GM21381 (cell line): ENCODE results near the gene MAPT.
"Not testable (repeated sequence)": the region's sequence is repeated elsewhere in the genome, so short reads cannot be mapped to it uniquely, and the experiment has no call there.

Experiments
- ATAC-seq: cut with Tn5 transposase; IDR thresholded peaks from one replicate; pipeline ENCODE4 v1.9.1; 2021; ENCODE audit warnings: mild to moderate bottlenecking, moderate library complexity; ENCODE audit not compliant: unreplicated experiment

MAPT gene

DNA sequence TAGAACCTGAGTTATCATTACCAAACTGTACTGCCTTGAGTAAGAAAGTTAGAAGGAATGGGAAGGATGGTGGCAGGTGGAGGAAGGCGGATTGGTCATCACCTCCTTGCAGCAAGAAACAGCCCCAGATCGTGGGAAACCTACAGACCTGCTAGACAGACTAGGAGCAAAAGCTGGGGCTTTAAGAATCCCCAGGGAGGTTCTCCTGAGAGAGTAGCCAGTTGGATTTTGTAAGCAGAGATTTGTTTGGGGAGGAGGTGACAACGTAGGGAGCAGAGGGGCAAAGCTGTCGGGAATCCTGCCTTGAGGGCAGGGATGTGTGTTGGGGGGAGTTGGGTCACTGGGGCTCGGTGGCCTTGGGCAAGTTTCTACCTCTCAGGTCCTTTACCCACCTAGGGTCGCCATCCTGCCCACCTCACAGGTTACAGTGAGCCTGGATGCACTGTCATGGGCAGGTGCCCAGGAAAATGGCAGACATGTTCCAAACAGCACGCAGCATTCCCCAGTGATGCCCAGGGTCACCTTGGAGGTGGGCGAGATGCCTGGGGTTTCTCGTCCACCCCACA is 55.5 kb downstream of the MAPT start:
- no peak for ATAC-seq

DNA sequence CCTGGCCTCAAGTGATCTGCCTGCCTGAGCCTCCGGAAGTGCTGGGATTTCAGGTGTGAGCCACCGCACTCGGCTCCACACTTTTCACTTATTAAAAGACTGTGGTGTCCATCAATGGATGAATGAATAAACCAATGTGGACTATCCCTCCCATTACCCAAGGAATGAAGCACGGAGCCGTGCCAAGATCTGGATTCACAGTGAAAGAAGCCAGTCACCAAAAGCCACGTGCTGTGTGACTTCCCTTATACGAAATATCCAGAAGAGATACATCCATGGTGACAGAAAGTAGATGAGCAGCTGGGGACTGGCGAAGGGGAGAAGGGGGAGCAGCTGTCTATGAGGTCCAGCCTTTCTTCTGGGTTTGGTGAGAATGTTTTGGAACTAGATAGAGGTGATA is 56.5 kb downstream of the MAPT start:
- no peak for ATAC-seq

DNA sequence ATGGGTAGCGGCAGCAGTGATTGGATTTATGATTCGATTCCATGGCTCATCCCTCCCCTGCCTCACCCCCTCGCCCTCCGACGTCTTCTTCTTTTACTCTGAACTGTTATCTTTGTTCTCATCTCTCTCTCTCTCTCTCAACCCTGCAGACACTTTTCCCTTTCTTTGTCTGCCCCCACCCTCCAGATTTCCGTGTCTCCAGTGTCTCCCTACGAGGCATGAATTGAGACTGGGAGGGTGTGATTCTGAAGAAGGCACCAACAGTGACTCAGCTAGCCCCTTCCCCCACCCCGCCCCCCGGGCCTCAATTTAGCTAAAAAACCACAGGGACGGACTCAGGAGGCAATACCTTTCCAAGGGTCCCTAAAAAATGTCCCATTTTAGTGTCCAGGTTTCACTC is 57.0 kb downstream of the MAPT start:
- ATAC-seq = no peak

DNA sequence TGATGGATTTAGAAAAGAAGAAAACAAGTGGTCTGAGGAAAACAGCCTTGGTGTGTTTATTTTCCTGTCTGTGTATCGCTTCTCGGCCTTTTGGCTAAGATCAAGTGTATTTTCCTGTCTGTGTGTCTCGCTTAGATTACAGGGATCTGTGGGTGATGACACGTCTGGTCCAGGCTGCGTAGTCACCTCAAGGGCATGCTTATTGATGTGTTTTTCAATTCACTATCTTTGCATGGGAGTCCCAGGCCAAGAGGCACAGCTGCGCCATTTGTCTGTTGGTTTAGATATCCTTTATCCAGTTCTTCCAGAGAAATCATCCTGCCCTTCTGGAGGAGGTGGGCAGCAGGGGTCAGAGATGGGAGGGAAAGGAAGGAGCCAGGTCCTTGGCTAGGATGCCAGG is 57.6 kb downstream of the MAPT start:
- no peak for ATAC-seq

DNA sequence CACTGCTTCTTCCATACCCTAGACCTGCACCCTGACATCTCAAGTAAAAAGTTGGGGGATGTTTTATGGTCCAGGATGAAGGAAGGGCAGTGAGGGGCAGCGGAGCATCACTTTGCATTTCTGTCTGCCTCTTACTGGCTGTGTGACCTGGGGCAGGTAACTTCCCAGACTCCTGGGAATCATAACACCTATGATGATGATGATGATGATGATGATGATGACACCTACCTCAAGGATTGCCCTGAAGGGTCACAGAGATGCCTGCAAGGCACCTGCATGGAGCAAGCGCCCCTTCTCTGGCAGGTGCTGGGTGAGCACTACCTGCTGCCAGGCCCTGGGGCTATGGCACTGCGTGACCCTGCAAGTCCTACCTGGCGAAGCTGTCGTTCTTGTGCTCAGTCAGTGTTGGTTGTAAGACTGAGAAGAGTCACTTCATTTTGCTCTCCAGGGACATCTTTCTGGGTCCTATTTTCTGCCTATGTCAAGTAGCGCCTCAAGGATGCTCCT is 58.5 kb downstream of the MAPT start:
- no peak for ATAC-seq

DNA sequence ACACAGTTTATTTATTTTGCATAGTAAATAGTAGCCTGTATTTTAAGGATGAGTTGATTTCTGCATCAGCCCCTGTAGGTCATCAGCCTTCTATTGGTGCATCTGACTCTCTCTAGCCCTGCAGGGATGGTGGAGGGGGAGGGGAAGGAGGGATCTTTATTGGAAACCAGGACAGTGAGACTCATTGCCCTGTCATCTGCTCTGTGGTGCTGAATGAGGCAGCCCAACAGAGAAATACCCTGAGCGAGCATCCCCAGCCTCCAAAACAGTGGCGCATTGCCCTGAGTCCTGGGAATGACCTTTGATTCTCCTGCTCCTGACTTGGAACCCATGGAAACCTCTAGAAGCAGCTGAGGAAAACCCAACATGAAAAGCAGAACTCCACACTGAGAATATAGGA is 59.2 kb downstream of the MAPT start:
- no peak for ATAC-seq

DNA sequence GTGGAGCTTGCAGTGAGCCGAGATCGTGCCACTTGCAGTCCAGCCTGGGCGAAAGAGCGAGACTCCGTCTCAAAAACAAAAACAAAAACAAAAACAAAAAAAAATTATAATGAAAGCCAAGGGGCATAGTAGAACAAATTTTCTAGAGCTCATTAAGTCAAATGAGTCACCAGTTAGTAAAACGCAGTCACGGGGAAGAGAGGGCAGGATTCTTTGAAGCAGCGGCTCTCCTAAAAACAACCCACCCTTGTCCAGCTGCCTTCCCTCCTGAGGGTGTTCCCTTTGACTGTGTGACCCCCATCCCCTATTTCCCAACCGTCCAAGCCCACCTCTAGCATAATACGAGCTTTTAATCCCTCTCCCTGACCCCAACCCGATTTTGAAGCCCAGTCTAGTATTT is 60.6 kb downstream of the MAPT start:
- no peak for ATAC-seq

DNA sequence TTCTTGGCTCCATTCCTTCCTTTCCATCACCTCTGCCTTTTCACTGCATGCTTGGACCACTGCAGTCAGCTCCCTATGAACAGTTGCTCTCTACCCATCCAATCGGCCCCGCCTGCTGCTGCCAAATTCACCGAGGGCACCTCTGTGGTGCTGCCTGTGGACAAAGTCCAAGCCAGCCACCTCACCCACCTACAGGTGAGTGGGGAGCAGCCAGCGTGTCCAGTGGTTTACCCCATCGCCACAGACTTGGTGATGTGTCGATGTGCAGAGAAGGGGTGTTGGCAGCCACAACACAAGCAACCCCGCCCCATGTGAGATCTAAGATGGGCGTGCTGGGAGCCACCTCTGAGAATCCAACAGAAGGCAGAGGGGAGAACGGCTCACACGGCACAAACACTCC is 61.0 kb downstream of the MAPT start:
- ATAC-seq = no peak

DNA sequence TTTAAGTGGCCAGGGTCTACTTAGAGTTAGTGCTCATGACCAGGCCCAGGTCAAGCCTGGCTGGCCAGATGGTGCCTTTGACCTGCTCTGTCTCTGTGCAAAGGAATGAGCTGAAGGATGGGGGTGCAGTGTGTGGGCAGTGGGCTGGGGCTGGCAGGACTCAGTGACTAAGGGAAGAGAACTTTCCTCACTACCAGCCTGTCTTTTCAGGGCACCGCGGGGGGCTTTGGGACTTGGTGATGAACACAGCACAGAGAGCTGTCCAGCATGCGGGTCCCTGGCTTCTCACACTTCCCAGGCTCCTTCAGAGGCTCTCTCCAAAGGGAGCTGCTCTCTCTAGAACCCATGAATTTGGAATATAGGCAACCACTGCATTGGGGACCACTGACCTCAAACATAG is 61.7 kb downstream of the MAPT start:
- ATAC-seq = no peak

DNA sequence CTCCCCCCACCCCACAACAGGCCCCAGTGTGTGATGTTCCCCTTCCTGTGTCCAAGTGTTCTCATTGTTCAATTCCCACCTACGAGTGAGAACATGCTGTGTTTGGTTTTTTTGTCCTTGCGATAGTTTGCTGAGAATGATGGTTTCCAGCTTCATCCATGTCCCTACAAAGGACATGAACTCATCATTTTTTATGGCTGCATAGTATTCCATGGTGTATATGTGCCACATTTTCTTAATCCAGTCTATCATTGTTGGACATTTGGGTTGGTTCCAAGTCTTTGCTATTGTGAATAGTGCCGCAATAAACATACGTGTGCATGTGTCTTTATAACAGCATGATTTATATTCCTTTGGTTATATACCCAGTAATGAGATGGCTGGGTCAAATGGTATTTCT is 62.4 kb downstream of the MAPT start:
- ATAC-seq = not testable (repeated sequence)

DNA sequence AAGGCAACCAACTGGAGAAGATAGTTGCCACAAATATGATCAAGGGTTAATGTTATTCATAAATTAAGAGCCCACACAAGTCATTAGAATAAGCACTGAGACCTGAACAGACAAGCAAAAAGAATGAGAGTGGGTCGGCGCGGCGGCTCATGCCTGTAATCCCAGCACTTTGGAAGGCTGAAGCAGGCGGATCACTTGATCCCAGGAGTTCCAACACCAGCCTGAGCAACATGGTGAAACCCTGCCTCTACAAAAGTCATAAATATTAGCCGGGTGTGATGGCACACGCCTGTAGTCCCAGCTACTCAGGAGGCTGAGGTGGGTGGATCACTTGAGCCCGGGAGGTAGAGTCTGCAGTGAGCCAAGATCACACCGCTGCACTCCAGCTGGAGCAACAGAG is 64.0 kb downstream of the MAPT start:
- ATAC-seq = no peak

DNA sequence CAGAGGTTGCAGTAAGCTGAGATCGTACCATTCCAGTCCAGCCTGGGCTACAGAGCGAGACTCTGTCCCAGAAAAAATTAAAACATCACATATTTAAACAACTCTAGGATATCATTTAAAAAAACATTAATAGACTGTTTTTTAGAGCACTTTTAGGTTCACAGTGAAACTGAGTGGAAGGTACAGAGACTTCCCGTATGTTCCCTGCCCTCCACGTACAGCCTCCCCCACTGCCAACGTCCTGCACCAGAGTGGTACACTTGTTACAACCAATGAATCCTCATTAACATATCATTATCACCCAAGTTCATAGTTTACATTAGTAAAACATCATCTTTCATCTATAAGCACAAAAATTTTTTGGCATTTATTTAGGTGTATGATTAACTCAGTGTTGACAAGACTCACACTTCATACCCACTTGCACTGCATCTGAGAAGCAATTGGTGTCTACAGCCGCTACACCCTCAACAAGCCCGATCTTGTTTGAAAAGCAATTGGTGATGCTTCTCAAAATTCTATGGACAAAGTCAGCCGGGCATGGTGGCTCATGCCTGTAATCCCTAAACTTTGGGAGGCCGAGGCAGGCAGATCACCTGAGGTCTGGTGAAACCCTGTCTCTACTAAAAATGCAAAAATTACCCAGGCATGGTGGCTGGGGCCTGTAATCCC is 64.8 kb downstream of the MAPT start:
- ATAC-seq = no peak

DNA sequence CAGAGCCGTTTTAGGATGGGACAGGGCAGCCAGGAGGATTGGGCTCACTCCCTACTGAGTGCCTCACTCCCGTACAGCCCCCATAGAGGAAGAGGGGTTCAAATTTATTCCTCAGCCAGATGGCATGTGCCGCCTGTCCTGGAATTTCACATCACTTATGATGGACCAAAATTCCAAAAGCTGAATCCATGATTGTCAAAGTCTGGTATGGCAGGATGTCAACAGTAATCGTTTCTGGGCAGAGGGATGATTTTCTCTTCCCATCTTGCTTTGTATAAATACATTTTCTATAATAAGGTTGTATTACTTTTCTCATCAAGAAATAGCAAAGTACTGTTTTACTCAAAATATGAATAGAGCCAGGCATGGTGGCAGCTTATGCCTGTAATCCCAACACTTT is 66.0 kb downstream of the MAPT start:
- no peak for ATAC-seq

DNA sequence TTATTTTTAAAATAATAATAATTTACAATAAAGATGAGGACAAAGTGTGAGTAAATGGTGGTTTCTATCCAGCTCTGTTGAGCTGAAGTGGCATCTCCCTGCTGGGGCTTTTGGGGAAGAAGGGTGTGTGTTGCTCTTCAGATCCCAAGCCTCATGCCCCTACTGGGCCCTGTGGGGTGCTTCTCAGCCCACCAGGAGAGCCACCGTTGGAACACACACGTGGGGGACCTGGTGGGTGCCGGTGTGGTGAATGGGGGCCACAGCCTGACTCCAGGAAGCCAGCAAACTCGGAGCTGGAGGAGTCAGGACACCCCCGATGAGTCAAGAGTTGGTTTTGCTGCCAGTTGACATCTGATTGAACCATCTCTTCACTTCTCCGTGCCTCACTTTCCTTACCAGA is 66.9 kb downstream of the MAPT start:
- ATAC-seq = no peak

DNA sequence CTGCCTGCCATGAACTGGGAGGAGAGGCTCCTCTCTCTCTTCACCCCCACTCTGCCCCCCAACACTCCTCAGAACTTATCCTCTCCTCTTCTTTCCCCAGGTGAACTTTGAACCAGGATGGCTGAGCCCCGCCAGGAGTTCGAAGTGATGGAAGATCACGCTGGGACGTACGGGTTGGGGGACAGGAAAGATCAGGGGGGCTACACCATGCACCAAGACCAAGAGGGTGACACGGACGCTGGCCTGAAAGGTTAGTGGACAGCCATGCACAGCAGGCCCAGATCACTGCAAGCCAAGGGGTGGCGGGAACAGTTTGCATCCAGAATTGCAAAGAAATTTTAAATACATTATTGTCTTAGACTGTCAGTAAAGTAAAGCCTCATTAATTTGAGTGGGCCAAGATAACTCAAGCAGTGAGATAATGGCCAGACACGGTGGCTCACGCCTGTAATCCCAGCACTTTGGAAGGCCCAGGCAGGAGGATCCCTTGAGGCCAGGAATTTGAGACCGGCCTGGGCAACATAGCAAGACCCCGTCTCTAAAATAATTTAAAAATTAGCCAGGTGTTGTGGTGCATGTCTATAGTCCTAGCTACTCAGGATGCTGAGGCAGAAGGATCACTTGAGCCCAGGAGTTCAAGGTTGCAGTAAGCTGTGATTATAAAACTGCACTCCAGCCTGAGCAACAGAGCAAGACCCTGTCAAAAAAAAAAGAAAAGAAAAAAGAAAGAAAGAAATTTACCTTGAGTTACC is 68.0 kb downstream of the MAPT start:
- ATAC-seq = no peak

DNA sequence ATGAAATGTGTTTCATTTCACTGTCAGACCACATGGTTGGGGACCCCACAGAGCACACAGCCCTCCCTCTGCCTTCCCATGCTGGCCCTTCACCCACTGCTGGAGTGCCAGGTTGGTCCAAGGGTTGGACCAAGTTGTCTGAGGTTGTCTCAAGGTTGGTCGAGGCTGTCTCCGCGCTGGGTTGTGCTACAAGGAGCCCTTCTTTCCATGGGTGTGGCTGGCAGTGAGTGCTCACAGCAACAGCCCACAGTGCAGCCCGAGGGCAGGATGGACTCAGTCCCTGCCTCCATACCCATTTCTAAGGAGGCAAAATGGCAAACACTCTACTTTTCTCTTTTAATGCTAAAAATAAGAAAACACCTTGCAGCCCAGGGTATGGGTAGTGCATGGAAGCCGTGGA is 68.9 kb downstream of the MAPT start:
- no peak for ATAC-seq

DNA sequence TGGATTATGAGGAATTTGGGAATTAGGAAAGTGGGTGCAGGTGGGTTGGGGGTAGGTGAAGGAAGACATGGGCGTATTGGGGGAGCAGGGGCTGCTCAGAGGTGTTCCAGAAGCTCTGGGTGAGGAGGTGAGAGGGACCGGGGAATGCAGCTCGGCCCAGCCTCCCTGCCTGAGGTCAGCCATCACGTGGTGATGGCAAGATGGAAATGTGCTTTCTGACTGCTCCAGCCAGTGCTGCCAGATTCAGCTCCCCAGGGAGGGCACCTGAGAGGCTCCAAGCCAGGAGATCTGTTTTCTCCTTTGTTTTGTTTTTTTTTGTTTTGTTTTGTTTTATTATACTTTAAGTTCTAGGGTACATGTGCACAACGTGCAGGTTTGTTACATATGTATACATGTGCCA is 69.5 kb downstream of the MAPT start:
- ATAC-seq = no peak

DNA sequence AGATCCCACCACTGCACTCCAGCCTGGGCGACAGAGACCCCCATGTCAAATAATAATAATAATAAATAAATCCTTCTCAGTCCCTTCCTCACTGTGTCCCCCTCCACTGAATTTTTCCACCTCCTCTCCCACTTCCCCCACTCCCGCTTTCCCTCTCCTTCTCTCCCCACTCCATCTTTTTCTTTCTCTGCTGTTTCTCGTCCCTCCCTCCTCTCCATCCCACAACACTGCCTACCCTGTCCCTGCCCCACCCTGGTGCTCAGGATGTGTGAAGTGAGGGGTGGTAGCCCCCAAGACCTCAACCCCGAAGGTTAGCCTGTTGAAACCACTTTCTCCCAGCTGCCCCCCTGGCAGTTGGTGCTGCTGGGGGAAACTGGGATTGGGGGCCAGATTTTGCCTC is 70.3 kb downstream of the MAPT start:
- ATAC-seq = no peak

DNA sequence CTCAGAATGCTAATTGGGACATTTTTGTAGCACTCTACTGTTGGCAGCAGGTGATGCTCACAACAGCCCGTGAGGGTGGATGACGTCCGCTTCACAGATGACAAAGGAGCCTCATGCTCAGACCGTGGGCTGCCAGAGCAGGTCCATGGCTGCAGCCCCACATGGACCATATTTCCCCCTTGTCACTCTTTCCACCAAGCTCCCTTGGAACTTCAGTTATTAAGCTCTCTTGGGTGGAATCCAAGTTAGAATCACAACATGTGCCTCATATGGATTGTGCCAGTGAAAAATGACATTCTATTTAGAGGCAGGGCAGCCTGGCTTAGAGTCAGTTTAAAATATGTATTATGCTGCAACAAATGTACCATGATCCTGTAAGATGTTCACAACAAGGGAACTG is 71.5 kb downstream of the MAPT start:
- ATAC-seq = no peak

DNA sequence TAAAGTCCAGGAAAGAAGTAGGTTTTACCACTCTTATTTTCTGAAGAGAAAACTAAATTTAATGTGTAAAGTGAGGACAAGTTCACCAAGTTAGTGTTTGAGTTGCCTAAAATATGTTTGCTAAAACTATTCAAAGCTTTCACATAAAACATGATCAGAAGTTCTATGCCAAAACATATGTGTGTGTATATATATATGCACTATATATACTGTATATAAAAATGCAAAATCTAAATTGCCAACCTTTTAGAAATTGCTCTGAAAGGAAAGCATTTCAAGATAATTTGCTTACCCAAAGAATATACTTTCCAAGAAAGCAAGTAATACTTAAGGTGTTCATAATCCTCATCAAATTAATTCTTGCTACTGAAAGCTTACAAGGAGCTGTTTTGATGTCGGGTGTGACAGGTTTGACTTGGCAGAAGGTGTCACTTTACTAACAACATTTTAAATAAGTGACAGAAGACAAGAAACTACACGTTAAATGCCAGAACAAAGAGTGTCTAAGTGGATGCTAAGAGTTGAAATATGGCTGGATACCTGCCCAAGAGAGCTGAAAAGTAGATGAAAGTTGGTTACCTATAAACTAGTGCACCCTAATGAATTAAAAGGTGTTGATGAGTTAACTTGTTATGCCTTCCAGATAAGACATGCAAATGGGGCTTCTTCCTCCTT is 72.4 kb downstream of the MAPT start:
- ATAC-seq = no peak

DNA sequence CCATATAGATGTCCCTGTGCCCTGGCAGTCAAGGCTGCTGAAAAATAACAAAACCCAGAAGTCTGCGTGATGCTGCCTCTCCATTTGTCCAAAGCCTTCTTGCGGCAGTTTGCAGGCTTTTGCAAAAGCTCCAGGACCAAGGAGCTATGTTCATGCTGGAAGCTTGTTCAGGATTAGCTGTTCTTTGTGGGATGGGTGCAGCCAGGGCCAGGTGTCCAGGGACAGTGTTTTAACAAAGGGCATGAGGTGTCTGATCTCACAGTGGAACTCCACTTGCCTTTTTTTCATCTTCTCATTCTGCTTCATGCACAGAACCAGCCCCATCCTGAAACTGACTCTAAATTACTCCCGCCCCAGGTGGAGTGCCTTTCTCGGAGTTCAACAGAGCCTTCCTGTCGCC is 73.0 kb downstream of the MAPT start:
- no peak for ATAC-seq

DNA sequence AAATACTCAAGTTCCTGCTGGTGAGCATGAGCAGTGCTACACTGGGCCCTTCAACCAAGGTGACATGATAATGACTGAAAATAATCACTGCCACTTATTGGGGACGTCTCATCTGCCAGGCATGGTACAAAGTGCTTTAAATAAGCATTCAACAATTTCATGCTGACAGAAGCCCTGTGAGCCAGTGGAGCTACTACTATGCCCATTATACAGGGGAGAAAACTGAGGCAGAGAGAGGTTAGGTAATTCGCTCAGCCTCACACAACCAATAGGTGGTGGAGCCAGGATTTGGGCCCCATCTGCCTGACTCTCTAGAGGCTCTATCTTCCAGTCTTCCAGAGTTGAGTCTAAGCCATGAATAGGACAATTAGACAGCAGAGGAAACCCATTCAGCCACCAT is 74.4 kb downstream of the MAPT start:
- ATAC-seq = no peak
